Dermis microvascular lymphatic vessel endothelial cell (primary cell): ENCODE data around the gene MSI2. TPM values are rescaled to one million over a fixed set of nuclear protein-coding genes. Genes with fewer than 3 reads are reported as not detected.
"Not testable (repeated sequence)": the region's sequence is repeated elsewhere in the genome, so short reads cannot be mapped to it uniquely, and the experiment has no call there.

Source experiments
- DNase-seq, 2 donors: peaks; one replicate each; pipeline versions ENCODE4 v3.0.0 to v3.0.0-alpha.2; 2010; ENCODE audit warnings: low read depth in 2 of 2
- total RNA-seq: library from RNA; depleted of rRNA; stranded (reverse); fragments of >200 nt; gene quantifications from 2 replicates; pipeline ENCODE4 v1.2.1, GENCODE V29; 2014

The MSI2 gene
- total RNA-seq, result 7.3 and 7.4 TPM in 2 replicates

GRCh38 chr17:57255776-57256681, at the start of gene MSI2:
Gene MSI2, plus strand, starts transcription at chr17:57256523. Its CDS starts 220 bp downstream, at chr17:57256743.
- peak; percentile 48 to 83 for DNase-seq

- no peak for DNase-seq
These were observed 49.4 kb upstream of the MSI2 start for GRCh38 chr17:57206928-57207327.

- DNase-seq, result no peak
These were observed 48.9 kb upstream of the MSI2 start for GRCh38 chr17:57207396-57207795.

GRCh38 chr17:57210224-57210553, 46.1 kb upstream of the MSI2 start:
- peak in 1 of 2 donors; percentile 13 for DNase-seq

GRCh38 chr17:57210972-57211411, 45.3 kb upstream of the MSI2 start:
- peak in 1 of 2 donors; percentile 16 for DNase-seq

- DNase-seq, result peak in 1 of 2 donors; percentile 58
These were observed 44.8 kb upstream of the MSI2 start for GRCh38 chr17:57211543-57211942.

GRCh38 chr17:57213180-57213825, 43.0 kb upstream of the MSI2 start:
- no peak for DNase-seq

- DNase-seq, result peak; percentile 5 to 85
These were observed 41.0 kb upstream of the MSI2 start for GRCh38 chr17:57215317-57215716.

GRCh38 chr17:57221366-57222350, 34.7 kb upstream of the MSI2 start:
- DNase-seq, result no peak

- DNase-seq, result not testable (repeated sequence)
These were observed 33.9 kb upstream of the MSI2 start for GRCh38 chr17:57222422-57222821.

- DNase-seq, result no peak
These were observed 31.2 kb upstream of the MSI2 start for GRCh38 chr17:57225127-57225526.

GRCh38 chr17:57226793-57227192, 29.5 kb upstream of the MSI2 start:
- DNase-seq, result peak in 1 of 2 donors; percentile 50

GRCh38 chr17:57228911-57229310, 27.4 kb upstream of the MSI2 start:
- no peak for DNase-seq

GRCh38 chr17:57234061-57234738, 22.1 kb upstream of the MSI2 start:
- DNase-seq, result no peak

GRCh38 chr17:57234739-57235092, 21.6 kb upstream of the MSI2 start:
- no peak for DNase-seq

GRCh38 chr17:57235124-57235523, 21.2 kb upstream of the MSI2 start:
- no peak for DNase-seq

- no peak for DNase-seq
These were observed 19.5 kb upstream of the MSI2 start for GRCh38 chr17:57236686-57237299.

- no peak for DNase-seq
These were observed 15.7 kb upstream of the MSI2 start for GRCh38 chr17:57240648-57241047.

- DNase-seq, result no peak
These were observed 14.2 kb upstream of the MSI2 start for GRCh38 chr17:57242148-57242547.

- DNase-seq, result peak; percentile 35 to 69
These were observed 13.1 kb upstream of the MSI2 start for GRCh38 chr17:57243171-57243622.
